ENCODE measurements around the gene CUX1.

Gene CUX1

GRCh38 chr7:102283477-102284189 lies 466.2 kb downstream of the CUX1 start:
- Mint-ChIP-seq H3K27ac (peak overlapping the region; percentile 60), H3K9me3 (no peaks in the 10 kb centered on the region), H3K36me3 (ENCODE audit: low read depth) (no peaks in the 10 kb centered on the region), H3K27me3 (ENCODE audit: low read depth, poor library complexity) (peaks cover 12% of the 10 kb centered on the region), H3K4me3 (no peak overlapping the region), H3K4me1 (peaks cover 39% of the 10 kb centered on the region)
- DNase-seq = no peak
- TF ChIP-seq CTCF (IDR thresholded peaks at IDR 0.05) = no peak

GRCh38 chr7:102284399-102284798 lies 467.0 kb downstream of the CUX1 start:
- H3K4me3 Mint-ChIP-seq = peak overlapping the region; percentile 77

GRCh38 chr7:102284891-102285539 lies 467.6 kb downstream of the CUX1 start:
- H3K4me3 Mint-ChIP-seq = peak overlapping the region; percentile 77

More at GRCh38 chr7:102284399-102284798, 467.0 kb downstream of the CUX1 start:
- no peak for TF ChIP-seq CTCF (IDR thresholded peaks at IDR 0.05)
- no peak overlapping the region for H3K27ac Mint-ChIP-seq
- no peaks in the 10 kb centered on the region for H3K36me3 Mint-ChIP-seq (ENCODE audit: low read depth)
- peaks cover 41% of the 10 kb centered on the region for H3K4me1 Mint-ChIP-seq
- no peaks in the 10 kb centered on the region for H3K9me3 Mint-ChIP-seq
- H3K27me3 Mint-ChIP-seq (ENCODE audit: low read depth, poor library complexity) = peaks cover 14% of the 10 kb centered on the region
- DNase-seq = no peak

GRCh38 chr7:102285540-102286236 lies 468.3 kb downstream of the CUX1 start:
- Mint-ChIP-seq H3K4me1 (peaks cover 37% of the 10 kb centered on the region), H3K4me3 (peak overlapping the region; percentile 77), H3K27me3 (ENCODE audit: low read depth, poor library complexity) (peaks cover 14% of the 10 kb centered on the region), H3K27ac (peak overlapping the region; percentile 80), H3K36me3 (ENCODE audit: low read depth) (no peaks in the 10 kb centered on the region), H3K9me3 (no peaks in the 10 kb centered on the region)
- TF ChIP-seq CTCF (IDR thresholded peaks at IDR 0.05) = no peak
- no peak for DNase-seq

More at GRCh38 chr7:102284891-102285539, 467.6 kb downstream of the CUX1 start:
- peaks cover 14% of the 10 kb centered on the region for H3K27me3 Mint-ChIP-seq (ENCODE audit: low read depth, poor library complexity)
- DNase-seq = peak; percentile 31
- no peak for TF ChIP-seq CTCF (IDR thresholded peaks at IDR 0.05)
- H3K4me1 Mint-ChIP-seq = peaks cover 37% of the 10 kb centered on the region
- no peaks in the 10 kb centered on the region for H3K9me3 Mint-ChIP-seq
- no peaks in the 10 kb centered on the region for H3K36me3 Mint-ChIP-seq (ENCODE audit: low read depth)
- H3K27ac Mint-ChIP-seq = peak overlapping the region; percentile 80

GRCh38 chr7:102286237-102287110 lies 469.0 kb downstream of the CUX1 start, which contains the start of gene SH2B2:
SH2B2 (plus strand) TSS chr7:102286868; CDS start chr7:102300551, 13,683 bp downstream.
- H3K27ac Mint-ChIP-seq = no peak within 1 kb of the TSS

More at GRCh38 chr7:102286237-102287110, 469.0 kb downstream of the CUX1 start, which contains the start of gene SH2B2:
- no peaks in the 10 kb centered on the region for H3K9me3 Mint-ChIP-seq
- peaks cover 40% of the 10 kb centered on the region for H3K4me1 Mint-ChIP-seq
- DNase-seq = peak; percentile 77
- H3K36me3 Mint-ChIP-seq (ENCODE audit: low read depth) = no peaks in the 10 kb centered on the region
- peak within 1 kb of the TSS; percentile 77 for H3K4me3 Mint-ChIP-seq
- H3K27me3 Mint-ChIP-seq (ENCODE audit: low read depth, poor library complexity) = peaks cover 14% of the 10 kb centered on the region
- no peak for TF ChIP-seq CTCF (IDR thresholded peaks at IDR 0.05)
